ENCODE data around the gene DBET.

GRCh38 chr4:190015538-190016368 lies 48.5 kb upstream of the DBET start:
- TF ChIP-seq, protein P1, sequence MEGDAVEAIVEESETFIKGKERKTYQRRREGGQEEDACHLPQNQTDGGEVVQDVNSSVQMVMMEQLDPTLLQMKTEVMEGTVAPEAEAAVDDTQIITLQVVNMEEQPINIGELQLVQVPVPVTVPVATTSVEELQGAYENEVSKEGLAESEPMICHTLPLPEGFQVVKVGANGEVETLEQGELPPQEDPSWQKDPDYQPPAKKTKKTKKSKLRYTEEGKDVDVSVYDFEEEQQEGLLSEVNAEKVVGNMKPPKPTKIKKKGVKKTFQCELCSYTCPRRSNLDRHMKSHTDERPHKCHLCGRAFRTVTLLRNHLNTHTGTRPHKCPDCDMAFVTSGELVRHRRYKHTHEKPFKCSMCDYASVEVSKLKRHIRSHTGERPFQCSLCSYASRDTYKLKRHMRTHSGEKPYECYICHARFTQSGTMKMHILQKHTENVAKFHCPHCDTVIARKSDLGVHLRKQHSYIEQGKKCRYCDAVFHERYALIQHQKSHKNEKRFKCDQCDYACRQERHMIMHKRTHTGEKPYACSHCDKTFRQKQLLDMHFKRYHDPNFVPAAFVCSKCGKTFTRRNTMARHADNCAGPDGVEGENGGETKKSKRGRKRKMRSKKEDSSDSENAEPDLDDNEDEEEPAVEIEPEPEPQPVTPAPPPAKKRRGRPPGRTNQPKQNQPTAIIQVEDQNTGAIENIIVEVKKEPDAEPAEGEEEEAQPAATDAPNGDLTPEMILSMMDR (conservative IDR thresholded peaks at IDR 0.05 in 1 of 2, IDR thresholded peaks at IDR 0.05 in 1 of 2; ENCODE audit: extremely low read depth in 1 of 2, insufficient read depth in 1 of 2, low read depth in 1 of 2, low read length in 2 of 2), result no peak
- peak; percentile 75 for TF ChIP-seq EZH2 (IDR thresholded peaks at IDR 0.05; ENCODE audit: borderline replicate concordance, low read length)
